Activated CD4-positive, alpha-beta T cell treated with anti-CD3 and anti-CD28 coated beads for 48 hours (primary cell): ENCODE data around the gene PLCB4.

Experiments used
- DNase-seq: peaks from one replicate; pipeline ENCODE4 v3.0.0-alpha.2; 2020

The PLCB4 gene

DNA sequence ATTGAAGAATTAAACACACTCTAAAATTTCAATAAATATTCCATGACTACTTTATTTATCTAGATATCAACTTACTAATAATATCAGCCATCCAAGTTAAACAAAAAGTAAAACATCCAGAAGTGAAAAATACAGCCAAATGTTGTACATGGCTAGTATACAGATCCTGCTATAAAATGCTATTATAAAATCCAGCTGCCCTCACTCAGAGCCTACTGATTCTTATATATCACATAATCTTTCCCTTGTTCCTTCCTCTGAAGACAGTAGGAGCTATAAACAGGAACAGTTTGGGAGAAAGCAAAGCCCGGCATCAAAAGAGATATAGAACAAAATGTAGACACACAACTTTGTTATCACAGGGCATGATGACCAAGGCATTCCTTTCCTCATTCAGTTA, 212.9 kb downstream of the PLCB4 start:
- DNase-seq = no peak

DNA sequence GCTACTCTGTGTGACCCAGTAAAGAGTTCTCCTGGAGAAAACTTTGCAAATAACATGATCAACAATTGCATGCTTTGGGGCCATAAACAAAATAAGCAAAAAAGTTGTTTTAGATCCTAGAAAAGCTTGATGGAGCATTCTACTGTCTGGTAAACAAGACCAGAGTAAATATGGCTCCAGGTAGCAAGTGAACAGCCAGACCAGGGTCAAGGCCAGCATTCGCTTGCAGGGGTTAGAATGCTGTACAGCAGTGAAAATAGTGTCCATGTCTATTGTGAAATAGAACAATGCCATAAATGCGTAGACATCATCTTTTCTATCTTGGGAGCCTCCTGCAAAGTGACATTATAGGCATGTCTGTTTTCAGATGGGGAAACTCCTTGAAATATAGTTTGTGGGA, 216.7 kb downstream of the PLCB4 start:
- DNase-seq = no peak

GRCh38 chr20:9286501-9287461, 217.9 kb downstream of the PLCB4 start:
- no peak for DNase-seq

- DNase-seq = no peak
Observed at GRCh38 chr20:9287826-9288225, 218.9 kb downstream of the PLCB4 start.

GRCh38 chr20:9290331-9290730, 221.4 kb downstream of the PLCB4 start:
- no peak for DNase-seq

- no peak for DNase-seq
Observed at GRCh38 chr20:9293145-9293544, 224.3 kb downstream of the PLCB4 start.

DNA sequence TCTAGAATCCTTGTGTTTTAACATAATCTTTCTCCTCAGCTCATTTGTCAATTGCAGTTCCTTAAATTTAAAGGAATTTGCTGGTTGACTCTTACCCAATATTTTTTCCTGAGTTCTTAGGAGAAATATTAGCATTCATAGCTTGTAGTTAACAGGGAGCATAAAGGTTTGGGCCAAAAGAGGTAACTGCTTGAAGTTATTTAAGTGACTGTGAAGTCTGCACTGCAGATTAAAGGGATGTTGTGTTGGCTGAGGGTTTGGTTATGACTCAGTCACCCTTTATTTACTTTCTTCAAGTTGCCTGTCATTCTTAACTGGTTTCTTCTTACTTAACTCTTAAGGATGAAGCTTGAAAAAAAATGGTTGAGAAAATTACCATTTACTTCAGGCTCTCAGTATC, 225.2 kb downstream of the PLCB4 start:
- no peak for DNase-seq

GRCh38 chr20:9298906-9299305, 230.0 kb downstream of the PLCB4 start:
- no peak for DNase-seq

GRCh38 chr20:9300080-9300479, 231.2 kb downstream of the PLCB4 start:
- no peak for DNase-seq

DNA sequence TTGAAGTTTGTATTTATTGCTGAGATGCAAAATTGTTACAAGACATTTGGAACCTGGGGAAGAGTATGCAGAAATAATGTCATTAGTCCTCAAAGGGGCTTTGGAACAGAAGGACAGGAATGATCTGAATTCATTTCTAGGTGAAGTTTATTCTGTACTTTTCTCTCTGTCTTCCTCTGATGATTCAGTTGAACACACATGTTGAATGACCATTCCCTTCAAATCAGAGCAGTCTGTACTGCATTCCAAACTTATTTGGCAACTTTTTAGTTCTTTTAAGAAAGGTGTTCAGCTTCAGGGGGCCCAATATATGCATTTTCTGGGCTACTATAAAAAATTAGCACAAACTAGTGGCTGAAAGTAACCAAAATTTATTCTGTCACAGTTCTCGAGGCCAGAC, 231.6 kb downstream of the PLCB4 start:
- DNase-seq = no peak

DNA sequence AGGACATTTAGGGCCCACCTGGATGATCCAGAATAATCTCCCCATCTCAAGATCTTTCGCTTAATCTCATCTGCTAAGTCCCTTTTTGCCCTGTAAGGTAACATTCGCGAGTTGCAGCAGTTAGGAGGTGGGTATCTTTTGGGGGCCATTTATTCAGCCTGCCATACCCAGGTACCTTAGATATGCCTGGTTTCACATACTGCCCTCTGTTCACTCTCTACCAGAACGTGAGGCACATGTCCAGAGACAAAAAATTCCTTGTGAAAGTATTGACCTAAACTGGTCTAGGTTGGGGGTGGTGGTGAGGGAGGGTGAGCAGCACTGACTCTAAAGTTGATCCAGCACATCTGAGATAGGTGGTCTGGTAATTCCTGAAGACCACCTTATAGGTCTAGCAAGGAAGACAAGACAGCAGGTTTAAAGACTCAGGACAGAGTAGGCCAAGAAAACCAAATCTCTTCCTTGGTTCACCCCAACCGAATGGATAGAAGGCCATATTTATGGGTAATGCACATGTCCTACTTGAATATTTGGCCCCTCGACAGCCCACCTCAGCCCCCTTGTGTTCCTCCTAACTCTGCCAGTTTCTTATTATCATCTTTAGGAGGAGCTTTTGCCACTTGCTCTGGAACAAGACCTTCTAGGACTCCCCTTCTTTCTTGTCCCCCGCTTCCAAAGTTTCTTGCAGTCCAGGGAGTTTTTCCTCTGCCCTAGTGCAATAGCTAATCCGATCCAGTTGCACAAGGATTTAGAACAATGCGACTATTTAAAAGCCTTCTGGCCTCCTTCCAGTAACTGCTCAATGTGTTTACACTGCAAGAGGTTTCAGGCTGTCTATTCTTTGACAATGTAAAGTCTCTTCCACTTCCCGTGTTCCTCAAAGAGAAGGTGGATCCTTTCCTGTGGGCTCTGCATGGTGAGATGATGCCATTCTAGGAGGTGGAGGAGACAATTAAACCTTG, 232.5 kb downstream of the PLCB4 start:
- no peak for DNase-seq

GRCh38 chr20:9302091-9302462, 233.2 kb downstream of the PLCB4 start:
- DNase-seq = no peak

- no peak for DNase-seq
Observed at GRCh38 chr20:9306521-9306920, 237.6 kb downstream of the PLCB4 start.

GRCh38 chr20:9308056-9308455, 239.2 kb downstream of the PLCB4 start:
- DNase-seq = no peak

DNA sequence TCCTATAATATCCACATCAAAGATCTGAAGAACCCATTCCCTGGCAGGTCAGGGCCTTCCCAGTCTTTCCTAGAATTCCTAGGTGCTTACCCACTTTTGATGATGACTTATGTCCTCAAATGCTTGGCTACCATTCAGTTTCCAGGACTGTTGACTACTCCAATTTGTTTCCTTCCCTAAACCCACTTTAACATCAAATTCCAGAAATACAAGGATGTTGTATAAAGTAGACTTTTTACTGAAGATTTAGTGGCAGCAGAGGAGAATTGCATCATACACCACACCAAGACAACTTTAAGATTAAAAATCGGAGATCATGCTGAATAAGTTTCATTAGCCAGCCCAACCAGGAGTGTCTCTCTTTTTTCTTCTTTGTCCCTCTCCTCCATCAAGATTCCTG, 242.2 kb downstream of the PLCB4 start:
- no peak for DNase-seq

GRCh38 chr20:9319687-9320384, 250.9 kb downstream of the PLCB4 start:
- DNase-seq = no peak

DNA sequence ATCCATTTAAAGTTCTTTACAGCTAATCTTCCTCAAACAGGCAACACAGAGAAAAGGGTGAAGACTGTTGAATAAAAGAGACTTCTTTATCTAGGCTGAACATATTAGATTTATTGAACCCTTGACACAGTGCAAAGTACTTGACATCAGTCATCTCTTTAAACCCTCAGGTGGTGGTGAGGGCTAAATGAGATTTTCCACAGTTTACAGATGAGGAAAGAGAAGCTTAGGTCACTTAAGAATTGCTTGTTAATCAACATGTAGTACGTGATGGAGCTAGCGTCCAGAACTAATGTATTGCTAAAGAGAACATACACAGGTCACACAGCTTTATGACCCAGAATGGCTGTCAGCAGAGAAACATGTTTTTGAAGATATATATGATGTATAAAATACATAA, 252.1 kb downstream of the PLCB4 start:
- no peak for DNase-seq

- no peak for DNase-seq
Observed at GRCh38 chr20:9322661-9323060, 253.8 kb downstream of the PLCB4 start.

DNA sequence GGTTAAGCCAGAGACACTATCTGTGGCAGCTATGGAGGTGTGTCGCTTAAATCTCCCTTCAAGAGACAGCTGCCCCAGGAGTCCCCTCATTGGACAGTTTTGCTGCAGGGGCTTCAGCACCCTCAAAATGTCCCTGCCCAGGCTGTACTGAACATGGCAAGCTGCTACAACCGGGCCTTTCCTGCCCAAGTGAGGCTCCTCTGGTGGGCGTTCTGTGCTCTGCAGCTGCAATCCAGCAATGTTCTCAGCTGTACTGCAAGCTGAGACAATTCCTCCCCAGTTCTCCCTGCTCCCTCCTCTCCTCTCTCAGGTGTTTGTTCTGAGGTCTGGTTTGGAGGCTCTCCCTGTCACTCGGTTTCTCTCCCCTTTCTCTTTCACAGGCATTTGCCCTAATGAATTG, 254.7 kb downstream of the PLCB4 start:
- DNase-seq = no peak

DNA sequence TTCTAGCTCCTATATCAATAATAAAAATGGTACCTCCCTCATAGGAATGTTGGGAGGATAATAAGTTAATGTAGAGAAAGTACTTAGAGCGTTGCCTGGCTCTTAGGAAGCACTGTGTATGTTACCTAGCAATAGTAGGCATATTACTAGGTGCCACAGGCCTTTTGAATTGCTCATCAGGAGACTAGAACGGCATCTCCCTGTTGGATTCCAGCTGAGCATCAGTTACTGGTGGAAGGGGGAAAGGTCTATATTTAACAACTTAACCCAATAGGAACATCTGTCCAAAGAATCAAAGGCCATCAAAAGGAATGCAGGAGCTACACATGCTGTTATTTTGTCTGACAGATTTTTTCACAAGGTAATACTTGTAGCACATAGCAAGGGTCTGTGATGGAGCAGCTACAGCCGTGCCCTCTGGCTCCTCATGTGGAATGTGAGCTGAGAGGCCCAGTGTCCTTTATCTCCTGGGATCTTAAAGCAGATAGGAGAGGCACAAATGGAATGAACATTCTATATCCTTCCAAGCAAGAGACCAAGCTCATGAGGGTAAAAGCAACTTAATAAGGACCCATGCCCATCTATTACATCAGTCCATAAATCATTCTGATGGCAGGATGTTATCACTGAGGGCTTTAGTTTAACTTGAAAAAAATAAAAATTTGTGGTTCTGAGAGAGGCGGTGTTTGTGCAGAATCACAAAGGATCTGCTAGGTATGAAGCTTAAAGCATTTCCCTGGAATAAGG, 260.6 kb downstream of the PLCB4 start:
- no peak for DNase-seq

DNA sequence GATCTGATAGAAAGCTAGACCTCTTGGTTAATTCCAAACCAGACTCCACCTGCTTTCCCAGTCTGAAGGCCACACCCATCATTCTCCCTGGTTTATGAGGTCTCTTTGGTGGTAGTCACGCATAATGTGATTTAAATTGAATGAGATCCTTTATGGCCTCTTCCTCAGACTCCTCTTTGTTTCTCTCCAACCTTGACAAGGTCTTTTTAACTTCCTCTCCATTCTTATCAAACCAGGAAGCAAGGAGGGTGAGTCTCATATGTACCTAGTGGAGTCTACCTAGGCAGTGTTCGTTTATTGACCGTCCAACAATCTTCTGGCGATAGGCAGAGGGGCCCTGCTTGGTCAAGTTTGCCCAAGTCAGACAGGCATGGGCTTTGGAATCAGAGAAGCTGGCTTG, 261.3 kb downstream of the PLCB4 start:
- no peak for DNase-seq

DNA sequence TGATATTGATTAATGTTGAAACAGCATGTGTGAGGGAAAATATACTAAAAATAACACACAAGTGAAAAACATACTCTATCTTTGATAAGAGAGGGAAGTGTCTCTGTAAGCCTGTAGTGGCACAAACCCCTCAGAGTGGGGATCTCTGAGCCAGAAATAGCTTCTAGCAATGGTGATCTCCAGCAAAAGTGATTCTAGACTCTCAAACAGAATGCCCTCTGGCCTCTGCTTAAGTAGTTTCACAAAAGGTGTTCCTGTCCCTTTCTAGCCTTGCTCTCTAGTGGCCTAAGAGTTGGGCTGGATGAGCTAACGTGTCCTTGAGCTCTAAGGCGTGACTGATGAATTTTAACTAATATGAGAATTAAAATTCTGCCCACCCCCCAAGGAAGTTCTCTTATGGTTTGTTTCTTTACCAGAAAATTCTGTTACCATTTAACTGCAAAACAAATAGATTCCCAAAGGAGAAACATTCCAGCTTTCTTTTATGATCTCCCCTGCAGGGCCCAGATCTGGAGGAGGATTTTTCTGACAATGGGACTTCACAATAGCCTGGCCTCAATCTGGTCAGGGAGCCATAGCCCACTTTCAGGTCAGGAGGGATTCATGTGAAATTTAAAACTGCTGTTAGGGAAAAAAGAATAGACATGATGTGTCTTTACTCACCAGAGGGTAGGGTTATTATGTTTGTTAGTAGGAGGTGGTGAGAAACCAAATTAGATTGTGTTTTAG, 263.0 kb downstream of the PLCB4 start:
- no peak for DNase-seq
